DND-41 (cell line): ENCODE data around the gene STAC.

ENCODE experiments used
- ATAC-seq: fragments of 200-7000 bp; cut with Tn5 transposase; 3 replicates; pipeline ENCODE4 v1.9.1; 2021; ENCODE audit warnings: low read depth; ENCODE audit not compliant: insufficient read depth
- DNase-seq: peaks from one replicate; pipeline ENCODE4 v3.0.0-alpha.2; 2020
- H2AFZ ChIP-seq: 2 replicates; pipeline ENCODE4 v1.6.0; 2012; ENCODE audit warnings: low read depth, low read length
- H3K27ac ChIP-seq: 2 replicates; pipeline ENCODE4 v1.5.1; 2012; ENCODE audit warnings: low read length, inconsistent platforms
- H3K27me3 ChIP-seq: fragments of 200-600 bp; sonication (generic); 2 replicates; pipeline ENCODE4 v1.6.0; 2012; ENCODE audit warnings: low read length, mild to moderate bottlenecking, inconsistent platforms; ENCODE audit not compliant: insufficient read depth, poor library complexity
- H3K36me3 ChIP-seq: 2 replicates; pipeline ENCODE4 v1.5.1; 2012; ENCODE audit warnings: low read length, inconsistent platforms; ENCODE audit not compliant: insufficient read depth
- H3K4me1 ChIP-seq: 2 replicates; pipeline ENCODE4 v1.5.1; 2012; ENCODE audit warnings: mild to moderate bottlenecking, low read length; ENCODE audit not compliant: insufficient read depth
- H3K4me2 ChIP-seq: 2 replicates; pipeline ENCODE4 v1.6.0; 2012; ENCODE audit warnings: mild to moderate bottlenecking, moderate library complexity, low read length, inconsistent platforms; ENCODE audit not compliant: insufficient read depth
- H3K4me3 ChIP-seq, 2 experiments: fragments of 200-600 bp in 1 of 2; shearing (Covaris generic) in 1 of 2; 2 replicates each; pipeline ENCODE4 v1.5.1; 2012 to 2016; ENCODE audit warnings: inconsistent platforms in 2 of 2, low read length in 2 of 2, mild to moderate bottlenecking in 2 of 2, low read depth in 1 of 2, moderate library complexity in 1 of 2
- H3K79me2 ChIP-seq: 2 replicates; pipeline ENCODE4 v1.6.0; 2012; ENCODE audit warnings: low read length, inconsistent platforms; ENCODE audit not compliant: insufficient read depth
- H3K9ac ChIP-seq: 2 replicates; pipeline ENCODE4 v1.6.0; 2012; ENCODE audit warnings: low read depth, mild to moderate bottlenecking, inconsistent platforms, low read length, moderate library complexity
- H3K9me3 ChIP-seq: 2 replicates; pipeline ENCODE4 v1.5.1; 2012; ENCODE audit warnings: low read length, moderate library complexity, mild to moderate bottlenecking, inconsistent platforms; ENCODE audit not compliant: insufficient read depth, severe bottlenecking
- H4K20me1 ChIP-seq: 2 replicates; pipeline ENCODE4 v1.6.0; 2012; ENCODE audit warnings: low read length; ENCODE audit not compliant: insufficient read depth
- CTCF ChIP-seq: IDR thresholded peaks from 2 replicates; pipeline ENCODE4 v1.5.1; 2012; ENCODE audit warnings: borderline replicate concordance, low read length, moderate library complexity, mild to moderate bottlenecking; ENCODE audit not compliant: poor library complexity, severe bottlenecking; ENCODE audit errors: extremely low read depth
- EZH2 ChIP-seq: IDR thresholded peaks from 3 replicates; pipeline ENCODE4 v1.6.1; 2012; ENCODE audit warnings: borderline replicate concordance, low read depth, mild to moderate bottlenecking, moderate library complexity, low read length, inconsistent platforms; ENCODE audit not compliant: severe bottlenecking

STAC gene

GRCh38 chr3:36511791-36512486 is 131.6 kb downstream of the STAC start:
- ATAC-seq = no peak

GRCh38 chr3:36512555-36512954 is 132.3 kb downstream of the STAC start:
- ATAC-seq = no peak

More at GRCh38 chr3:36511791-36512486, 131.6 kb downstream of the STAC start:
- H3K79me2 ChIP-seq = no peaks in the 10 kb centered on the region
- no peak overlapping the region for H2AFZ ChIP-seq
- H3K27me3 ChIP-seq = peaks cover 4% of the 10 kb centered on the region
- H3K4me2 ChIP-seq = no peak overlapping the region
- H4K20me1 ChIP-seq = no peaks in the 10 kb centered on the region
- no peak for DNase-seq
- no peaks in the 10 kb centered on the region for H3K9me3 ChIP-seq
- H3K4me1 ChIP-seq = no peaks in the 10 kb centered on the region
- H3K9ac ChIP-seq = no peak overlapping the region
- no peaks in the 10 kb centered on the region for H3K36me3 ChIP-seq
- TF ChIP-seq EZH2 = no peak
- TF ChIP-seq CTCF = no peak
- no peak overlapping the region for H3K27ac ChIP-seq
- H3K4me3 ChIP-seq = no peak overlapping the region

GRCh38 chr3:36514171-36514570 is 133.9 kb downstream of the STAC start:
- Histone ChIP-seq H2AFZ (no peak overlapping the region), H4K20me1 (no peaks in the 10 kb centered on the region), H3K4me3 (no peak overlapping the region), H3K36me3 (no peaks in the 10 kb centered on the region), H3K9ac (no peak overlapping the region), H3K4me2 (no peak overlapping the region), H3K27me3 (peaks cover 4% of the 10 kb centered on the region), H3K79me2 (no peaks in the 10 kb centered on the region), H3K27ac (no peak overlapping the region), H3K4me1 (no peaks in the 10 kb centered on the region), H3K9me3 (no peaks in the 10 kb centered on the region)
- TF ChIP-seq EZH2 = no peak
- TF ChIP-seq CTCF = no peak
- DNase-seq (no peak), ATAC-seq (no peak)

More at GRCh38 chr3:36512555-36512954, 132.3 kb downstream of the STAC start:
- no peak for DNase-seq
- no peaks in the 10 kb centered on the region for H3K9me3 ChIP-seq
- no peak overlapping the region for H3K27ac ChIP-seq
- no peak overlapping the region for H2AFZ ChIP-seq
- H3K36me3 ChIP-seq = no peaks in the 10 kb centered on the region
- no peak for TF ChIP-seq EZH2
- no peak for TF ChIP-seq CTCF
- H3K9ac ChIP-seq = no peak overlapping the region
- peaks cover 4% of the 10 kb centered on the region for H3K27me3 ChIP-seq
- H3K4me2 ChIP-seq = no peak overlapping the region
- no peak overlapping the region for H3K4me3 ChIP-seq
- no peaks in the 10 kb centered on the region for H3K79me2 ChIP-seq
- H4K20me1 ChIP-seq = no peaks in the 10 kb centered on the region
- no peaks in the 10 kb centered on the region for H3K4me1 ChIP-seq
